MM.1S (cell line): Measurements from ENCODE around the gene STRIP2.

ENCODE experiments used
- EZH2 ChIP-seq: fragments of 300-600 bp; sonication (generic); optimal IDR thresholded peaks from 2 replicates; pipeline ENCODE3; 2017; ENCODE audit warnings: low read depth, mild to moderate bottlenecking, antibody characterized with exemption, low read length, mixed read lengths
- TF ChIP-seq, protein P1 (sequence below): fragments of 300-600 bp; sonication (generic); IDR thresholded peaks from 2 replicates; pipeline ENCODE4 v1.5.1; 2016; ENCODE audit warnings: antibody characterized with exemption, low read length, mixed read lengths

DNA sequence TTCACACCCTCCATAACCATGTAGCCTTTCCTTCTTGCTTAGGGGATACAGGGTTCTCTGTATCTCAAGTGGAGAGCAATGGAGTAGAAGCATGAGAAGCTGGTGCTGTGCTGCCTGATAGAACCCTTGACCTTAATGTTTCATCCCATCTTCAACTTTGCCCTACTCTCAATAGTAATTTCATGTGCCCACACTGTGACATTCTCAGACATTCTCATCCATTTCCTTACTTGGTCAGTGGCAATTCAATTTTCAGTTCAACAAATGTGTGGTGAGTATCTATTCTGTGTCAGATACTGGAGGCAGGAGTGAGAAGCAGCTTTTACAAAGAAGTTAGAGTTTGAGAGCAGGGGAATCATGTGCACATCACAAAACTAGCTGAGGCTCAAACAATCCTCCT, 16.1 kb downstream of the STRIP2 start:
- TF ChIP-seq, protein P1, sequence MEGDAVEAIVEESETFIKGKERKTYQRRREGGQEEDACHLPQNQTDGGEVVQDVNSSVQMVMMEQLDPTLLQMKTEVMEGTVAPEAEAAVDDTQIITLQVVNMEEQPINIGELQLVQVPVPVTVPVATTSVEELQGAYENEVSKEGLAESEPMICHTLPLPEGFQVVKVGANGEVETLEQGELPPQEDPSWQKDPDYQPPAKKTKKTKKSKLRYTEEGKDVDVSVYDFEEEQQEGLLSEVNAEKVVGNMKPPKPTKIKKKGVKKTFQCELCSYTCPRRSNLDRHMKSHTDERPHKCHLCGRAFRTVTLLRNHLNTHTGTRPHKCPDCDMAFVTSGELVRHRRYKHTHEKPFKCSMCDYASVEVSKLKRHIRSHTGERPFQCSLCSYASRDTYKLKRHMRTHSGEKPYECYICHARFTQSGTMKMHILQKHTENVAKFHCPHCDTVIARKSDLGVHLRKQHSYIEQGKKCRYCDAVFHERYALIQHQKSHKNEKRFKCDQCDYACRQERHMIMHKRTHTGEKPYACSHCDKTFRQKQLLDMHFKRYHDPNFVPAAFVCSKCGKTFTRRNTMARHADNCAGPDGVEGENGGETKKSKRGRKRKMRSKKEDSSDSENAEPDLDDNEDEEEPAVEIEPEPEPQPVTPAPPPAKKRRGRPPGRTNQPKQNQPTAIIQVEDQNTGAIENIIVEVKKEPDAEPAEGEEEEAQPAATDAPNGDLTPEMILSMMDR = no peak
- TF ChIP-seq EZH2 = no peak
